Measurements from ENCODE around the gene RBMY1J.
"Not testable (repeated sequence)": the region's sequence is repeated elsewhere in the genome, so short reads cannot be mapped to it uniquely, and the experiment has no call there.

RBMY1J gene

GRCh38 chrY:22403110-22403509 is at the start of gene RBMY1J:
Gene RBMY1J, plus strand, starts transcription at chrY:22403410. Its CDS starts 2,038 bp downstream, at chrY:22405448.
- not testable (repeated sequence) for DNase-seq

GRCh38 chrY:22367416-22367815 is 35.8 kb upstream of the RBMY1J start:
- DNase-seq, result no peak

GRCh38 chrY:22370623-22371022 is 32.6 kb upstream of the RBMY1J start:
- DNase-seq, result no peak

GRCh38 chrY:22373494-22373893 is 29.7 kb upstream of the RBMY1J start:
- DNase-seq, result no peak

- DNase-seq, result not testable (repeated sequence)
These were observed 41.6 kb downstream of the RBMY1J start for GRCh38 chrY:22444718-22445396.

GRCh38 chrY:22455522-22455921 is 52.3 kb downstream of the RBMY1J start:
- DNase-seq, result not testable (repeated sequence)

GRCh38 chrY:22461962-22462361 is 58.8 kb downstream of the RBMY1J start:
- DNase-seq, result not testable (repeated sequence)
